GM19023 (cell line): ENCODE measurements around the gene ORAI1.
"Not testable (repeated sequence)": the region's sequence is repeated elsewhere in the genome, so short reads cannot be mapped to it uniquely, and the experiment has no call there.

Source experiments
- ATAC-seq: cut with Tn5 transposase; IDR thresholded peaks from one replicate; pipeline ENCODE4 v1.9.1; 2021; ENCODE audit warnings: mild to moderate bottlenecking, moderate library complexity; ENCODE audit not compliant: unreplicated experiment

The ORAI1 gene

DNA sequence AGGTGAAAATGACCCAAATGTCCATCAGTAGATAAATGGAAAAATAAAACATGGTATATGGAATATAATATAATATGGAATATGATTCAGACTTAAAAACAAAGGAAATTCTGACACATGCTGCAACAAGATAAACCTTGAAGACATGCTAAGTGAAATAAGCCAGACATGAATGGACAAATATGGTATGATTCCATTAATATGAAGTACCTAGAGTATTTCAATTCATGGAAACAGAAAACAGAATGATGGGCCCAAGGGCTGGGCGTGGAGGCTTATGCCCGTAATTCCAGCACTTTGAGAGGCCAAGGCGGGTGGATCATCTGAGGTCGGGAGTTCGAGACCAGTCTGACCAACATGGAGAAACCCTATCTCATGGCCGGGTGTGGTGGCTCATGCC is 22.7 kb upstream of the ORAI1 start:
- ATAC-seq: no peak

DNA sequence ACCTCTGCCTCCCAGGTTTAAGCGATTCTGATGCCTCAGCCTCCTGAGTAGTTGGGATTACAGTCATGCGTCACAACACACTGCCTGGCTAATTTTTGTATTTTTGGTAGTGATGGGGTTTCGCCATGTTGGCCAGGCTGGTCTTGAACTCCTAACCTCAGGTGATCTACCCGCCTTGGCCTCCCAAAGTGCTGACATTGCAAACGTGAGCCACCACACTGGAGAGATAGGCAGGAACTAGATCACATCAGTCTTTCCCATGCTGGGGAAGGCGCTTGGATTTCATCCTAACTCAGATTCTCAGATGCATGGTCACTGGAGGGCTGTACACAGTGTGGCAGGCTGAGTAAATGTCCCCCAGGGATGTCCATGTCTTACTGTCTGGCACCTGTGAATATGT is 18.0 kb upstream of the ORAI1 start:
- no peak for ATAC-seq

DNA sequence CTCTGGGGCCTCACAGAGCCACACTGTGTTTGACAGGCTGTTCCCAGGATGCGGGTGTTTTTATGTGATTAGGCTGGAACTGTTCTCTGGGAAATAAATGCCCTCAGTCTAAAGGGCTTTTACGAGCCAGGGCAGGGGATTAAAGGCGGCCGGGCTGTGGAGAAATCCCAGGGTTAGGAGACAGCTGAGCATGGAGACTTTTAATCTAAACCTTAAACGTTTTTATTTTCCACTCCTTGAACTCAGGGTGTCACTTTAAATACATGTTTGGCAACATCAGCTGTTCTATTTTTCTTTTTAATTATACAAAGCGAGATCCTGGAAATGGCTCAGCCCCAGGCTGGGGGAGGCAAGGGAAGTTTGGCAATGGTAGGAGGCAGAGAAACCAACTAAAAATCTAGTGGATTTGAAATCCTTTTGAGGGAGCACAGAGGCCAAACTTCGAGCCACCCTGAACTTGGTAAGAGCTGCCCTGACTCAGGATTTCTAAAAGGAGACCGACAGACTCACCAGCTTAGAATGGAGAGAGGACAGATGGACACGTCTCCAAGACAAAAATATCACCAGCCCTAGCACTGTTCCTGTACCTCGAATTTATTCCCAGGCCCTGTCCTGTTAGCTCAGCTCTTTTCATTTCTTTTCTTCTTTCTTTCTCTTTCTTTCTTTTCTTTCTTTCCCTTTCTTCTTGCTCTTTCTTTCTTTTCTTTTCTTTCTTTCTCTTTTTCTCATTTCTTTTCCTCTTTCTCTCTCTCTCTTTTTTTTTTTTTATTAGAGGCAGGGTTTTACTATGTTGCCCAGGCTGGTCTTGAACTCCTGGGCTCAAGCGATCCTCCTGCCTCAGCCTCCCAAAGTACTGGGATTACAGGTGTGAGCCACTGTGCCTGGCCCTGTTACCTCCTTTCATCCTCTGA is 15.8 kb upstream of the ORAI1 start:
- no peak for ATAC-seq

DNA sequence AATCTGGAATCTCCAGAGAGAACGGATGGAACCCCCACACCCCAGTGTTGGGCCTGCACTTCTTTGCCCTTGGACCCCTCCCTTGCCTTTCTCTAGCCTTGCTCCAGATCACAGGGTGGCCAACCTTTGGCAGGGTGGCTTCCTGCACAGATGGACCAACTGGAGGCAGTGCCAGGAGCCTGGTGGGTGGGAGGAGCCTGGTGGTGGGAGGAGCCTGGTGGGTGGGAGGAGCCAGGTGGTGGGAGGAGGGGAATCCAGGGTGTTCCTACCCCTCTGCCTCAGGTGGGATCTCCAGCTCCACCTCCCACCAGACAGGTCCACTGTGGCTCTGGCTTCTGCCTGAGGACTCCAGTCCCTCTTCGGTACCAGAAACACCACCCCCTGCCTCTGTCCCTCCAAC is 15.0 kb upstream of the ORAI1 start:
- ATAC-seq: no peak

DNA sequence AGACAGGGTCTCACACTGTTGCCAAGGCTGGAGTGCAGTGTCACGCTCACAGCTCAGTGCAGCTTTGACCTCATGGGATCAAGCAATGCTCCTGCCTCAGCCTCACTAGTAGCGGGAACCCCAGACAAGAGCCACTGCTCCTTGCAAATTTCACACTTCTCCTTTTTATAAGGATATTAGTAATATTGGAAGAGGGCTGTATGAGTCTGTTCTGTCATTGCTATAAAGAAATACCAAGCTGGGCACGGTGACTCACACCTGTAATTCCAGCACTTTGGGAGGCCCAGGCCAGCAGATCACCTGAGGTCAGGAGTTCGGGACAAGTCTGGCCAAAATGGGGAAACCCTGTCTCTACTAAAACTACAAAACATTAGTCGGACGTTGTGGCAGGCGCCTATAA is 12.9 kb upstream of the ORAI1 start:
- no peak for ATAC-seq

DNA sequence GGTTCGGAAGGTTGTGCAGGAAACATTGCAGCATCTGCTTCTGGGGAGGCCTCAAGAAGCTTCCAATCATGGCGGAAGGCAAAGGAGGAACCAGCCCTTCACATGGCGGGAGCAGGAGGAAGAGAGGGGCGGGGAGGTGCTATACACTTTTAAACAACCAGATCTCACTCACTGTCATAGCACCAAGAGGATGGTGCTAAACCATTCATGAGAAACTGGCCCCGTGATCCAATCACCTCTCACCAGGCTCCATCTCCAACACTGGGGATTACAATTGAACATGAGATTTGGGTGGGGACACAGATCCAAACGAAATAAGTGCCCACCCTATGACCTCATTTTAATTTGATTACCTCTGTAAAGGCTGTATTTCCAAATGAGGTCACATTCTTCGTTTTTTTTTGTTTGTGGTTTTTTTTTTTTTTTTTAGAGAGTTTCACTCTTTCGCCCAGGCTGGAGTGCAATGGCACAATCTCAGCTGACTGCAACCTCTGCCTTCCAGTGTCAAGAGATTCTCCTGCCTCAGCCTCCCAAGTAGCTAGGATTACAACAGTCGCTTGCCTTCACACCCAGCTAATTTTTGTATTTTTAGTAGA is 11.4 kb upstream of the ORAI1 start:
- ATAC-seq: no peak

DNA sequence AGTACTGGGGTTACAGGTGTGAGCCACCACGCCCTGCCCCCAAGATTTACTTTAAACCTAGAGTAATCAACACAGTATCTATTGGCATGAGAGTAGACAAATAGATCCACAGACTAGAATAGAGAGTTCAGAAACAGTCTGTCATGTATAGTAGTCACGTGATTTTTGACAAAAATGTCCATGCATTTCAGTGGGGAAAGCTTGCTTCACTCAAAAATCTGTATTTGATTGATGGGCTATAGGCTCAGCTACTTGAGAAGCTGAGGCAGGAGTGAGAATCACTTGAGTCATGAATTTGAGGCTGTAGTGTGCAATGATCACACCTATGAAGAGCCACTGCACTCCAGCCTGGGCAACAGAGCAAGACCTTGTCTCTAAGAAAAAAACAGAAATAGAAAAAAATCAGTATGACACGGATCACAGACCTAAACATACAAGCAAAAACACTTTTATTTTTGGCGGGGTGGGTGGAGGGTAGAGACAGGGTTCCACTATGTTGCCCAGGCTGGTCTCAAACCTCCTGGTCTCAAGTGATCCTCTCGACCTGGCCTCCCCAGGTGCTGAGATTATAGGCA is 7.6 kb upstream of the ORAI1 start:
- ATAC-seq: no peak

DNA sequence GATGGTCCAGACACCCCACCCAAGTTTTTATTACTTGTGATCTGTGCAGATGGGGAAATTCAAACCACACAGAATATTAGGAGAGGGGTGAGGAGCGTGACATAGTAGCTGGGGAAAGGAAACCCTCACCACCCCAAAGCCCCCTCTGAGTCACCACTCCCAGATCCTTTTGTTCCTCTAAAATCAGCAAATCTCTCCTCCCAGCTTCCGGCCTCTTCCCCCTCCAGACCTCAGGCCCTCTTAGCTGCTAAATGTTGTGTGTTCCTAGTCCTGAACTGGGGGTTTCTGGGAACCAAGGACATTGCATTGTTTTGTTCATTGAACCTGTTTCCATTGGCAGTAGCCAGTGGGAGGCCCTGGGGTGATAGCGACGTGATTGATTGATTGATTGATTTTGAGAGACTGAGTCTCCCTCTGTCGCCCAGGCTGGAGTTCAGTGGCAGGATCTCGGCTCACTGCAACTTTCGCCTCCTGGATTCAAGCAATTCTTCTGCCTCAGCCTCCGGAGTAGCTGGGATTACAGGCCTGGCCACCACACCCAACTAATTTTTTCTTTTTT is 5.9 kb upstream of the ORAI1 start:
- no peak for ATAC-seq

DNA sequence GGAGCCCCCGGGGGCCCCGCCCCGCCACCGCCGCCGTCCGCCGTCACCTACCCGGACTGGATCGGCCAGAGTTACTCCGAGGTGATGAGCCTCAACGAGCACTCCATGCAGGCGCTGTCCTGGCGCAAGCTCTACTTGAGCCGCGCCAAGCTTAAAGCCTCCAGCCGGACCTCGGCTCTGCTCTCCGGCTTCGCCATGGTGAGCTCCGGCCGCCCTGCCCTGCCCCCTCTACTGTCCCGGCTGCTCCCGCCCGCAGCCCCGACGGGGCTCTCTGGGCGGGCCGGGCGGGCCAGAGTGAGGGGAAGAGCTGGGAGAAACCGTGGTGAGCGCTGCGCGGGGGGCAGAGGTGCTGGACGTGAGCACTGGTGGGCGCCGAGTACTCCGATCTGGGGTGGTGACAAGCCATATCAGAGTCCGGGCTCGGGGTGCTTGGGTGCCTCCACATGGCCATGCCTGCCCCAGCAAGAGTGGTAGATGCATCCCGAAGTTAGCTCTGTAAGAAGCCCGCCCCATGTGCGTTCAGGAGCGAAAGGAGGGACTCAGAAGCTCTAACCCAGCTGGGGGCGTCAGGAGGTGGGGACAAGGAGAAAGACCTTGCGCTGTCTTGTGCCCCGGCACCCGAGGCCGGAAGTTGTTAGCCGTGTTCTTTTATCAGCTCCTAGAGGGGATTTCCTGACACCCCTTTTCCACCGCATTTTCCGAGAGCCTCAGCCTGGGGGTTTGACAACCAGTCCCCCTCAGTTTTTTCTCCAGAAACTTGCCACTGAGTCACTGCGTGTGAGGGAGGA is 717 bp downstream of the ORAI1 start:
- ATAC-seq: peak; percentile 41

DNA sequence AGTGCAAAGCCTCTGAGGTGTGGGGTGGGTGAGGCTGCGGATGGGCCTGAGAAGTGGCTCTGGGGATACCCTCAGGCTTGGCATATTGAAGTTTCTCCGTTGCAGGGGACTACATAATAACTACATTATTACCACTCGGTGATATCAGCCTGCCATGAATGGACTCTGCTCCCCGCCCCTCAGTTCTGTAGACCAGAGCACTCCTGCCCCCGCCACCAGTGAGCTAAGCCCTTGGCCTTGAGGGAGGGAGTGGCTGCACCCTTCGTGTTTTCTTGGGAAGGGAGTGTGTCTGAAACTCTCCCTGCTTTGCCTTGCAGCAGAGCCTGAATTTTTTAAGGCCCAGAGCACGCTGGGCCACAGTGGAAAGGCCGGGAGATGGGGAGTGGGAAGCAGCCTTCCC is 1.7 kb downstream of the ORAI1 start:
- ATAC-seq: no peak

DNA sequence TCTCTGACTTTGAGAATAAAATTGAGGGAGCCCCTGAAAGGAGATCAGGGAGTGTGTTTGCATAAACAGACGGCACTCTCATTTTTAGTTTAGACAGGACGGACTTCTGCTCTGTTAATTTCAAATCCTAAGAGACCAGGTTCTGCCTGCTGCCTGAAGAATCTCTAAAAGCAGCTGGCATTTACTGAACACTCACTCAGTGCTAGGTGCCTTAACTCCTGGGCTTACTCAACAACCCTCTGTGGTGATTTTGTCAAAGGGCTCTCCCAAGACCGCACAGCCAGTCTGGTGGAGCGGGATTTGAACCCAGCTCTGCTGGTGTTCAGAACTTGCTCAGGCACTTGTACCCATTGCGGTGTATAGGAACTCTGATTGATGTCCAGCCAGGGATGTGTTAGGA is 2.2 kb downstream of the ORAI1 start:
- ATAC-seq: no peak

DNA sequence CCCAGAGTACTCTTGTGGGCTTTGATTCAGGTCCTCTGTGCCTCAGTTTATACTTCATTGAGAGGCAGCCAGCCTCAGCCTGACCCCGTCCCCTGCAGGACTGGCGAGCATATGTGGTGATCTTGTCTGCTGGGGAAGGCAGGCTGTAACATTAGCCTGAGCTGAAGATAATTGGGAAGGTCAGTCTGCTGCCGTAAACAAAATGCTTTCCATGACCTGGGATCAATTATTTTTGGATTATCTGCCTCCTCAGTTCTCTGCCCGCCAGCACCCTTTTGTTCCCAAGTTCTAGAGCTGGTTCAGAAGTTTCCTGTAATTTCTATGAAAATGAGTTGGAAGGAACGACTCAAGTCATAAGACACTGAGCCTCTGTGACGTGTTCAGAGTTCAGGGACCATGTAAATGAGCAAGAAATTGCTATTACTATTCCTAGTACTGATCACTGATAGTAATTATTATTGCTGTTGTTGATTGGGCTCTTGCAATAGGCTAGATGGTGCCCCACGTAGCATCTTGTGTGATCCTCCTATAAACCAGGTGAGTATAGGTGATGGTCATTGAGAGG is 4.5 kb downstream of the ORAI1 start:
- no peak for ATAC-seq

DNA sequence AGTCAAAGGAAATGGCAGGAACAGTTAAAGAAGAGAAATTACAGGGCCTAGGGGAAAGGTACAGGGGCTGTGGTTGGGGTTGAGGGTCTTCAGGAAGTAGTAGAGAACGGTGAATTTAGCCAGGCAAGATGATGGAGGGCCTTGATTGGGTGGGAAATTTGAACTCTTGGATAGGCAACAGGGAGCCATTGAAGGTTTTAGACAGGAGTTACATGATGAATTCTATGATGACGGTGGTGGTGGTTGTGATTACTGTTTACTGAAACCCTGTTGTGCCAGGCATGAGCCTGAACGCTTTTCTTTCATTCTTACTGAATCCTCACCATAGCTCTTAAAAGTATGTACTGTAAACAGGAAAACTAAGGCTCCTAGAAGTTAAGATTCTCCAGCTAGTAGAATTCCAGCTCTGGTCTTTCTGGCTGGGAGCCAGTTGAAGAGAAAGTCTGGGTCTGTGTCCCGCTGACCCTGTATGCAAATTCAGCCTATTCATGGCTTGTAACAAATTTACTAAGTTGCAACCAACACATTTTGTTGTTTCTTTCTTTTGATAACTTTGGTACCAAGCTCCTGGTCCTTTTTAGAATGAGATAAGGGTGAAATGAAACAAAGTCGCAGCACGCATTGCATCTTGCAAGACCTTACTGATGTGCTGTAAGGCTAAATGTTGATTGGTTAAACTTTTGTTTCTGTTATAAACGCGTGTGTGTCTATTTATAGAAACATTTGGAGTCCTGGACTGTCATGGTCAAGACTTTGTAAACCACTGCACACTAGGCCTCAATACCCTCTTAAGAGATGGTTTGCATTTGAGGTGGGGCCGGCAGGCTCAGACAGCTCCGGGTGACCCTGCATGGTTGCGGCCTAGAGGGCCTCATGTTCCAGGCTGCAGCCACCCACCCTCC is 6.0 kb downstream of the ORAI1 start:
- ATAC-seq: no peak

DNA sequence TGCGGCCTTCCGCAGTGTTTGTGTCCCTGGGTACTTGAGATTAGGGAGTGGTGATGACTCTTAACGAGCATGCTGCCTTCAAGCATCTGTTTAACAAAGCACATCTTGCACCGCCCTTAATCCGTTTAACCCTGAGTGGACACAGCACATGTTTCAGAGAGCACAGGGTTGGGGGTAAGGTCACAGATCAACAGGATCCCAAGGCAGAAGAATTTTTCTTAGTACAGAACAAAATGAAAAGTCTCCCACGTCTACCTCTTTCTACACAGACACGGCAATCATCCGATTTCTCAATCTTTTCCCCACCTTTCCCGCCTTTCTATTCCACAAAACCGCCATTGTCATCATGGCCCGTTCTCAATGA is 7.5 kb downstream of the ORAI1 start:
- ATAC-seq: not testable (repeated sequence)

DNA sequence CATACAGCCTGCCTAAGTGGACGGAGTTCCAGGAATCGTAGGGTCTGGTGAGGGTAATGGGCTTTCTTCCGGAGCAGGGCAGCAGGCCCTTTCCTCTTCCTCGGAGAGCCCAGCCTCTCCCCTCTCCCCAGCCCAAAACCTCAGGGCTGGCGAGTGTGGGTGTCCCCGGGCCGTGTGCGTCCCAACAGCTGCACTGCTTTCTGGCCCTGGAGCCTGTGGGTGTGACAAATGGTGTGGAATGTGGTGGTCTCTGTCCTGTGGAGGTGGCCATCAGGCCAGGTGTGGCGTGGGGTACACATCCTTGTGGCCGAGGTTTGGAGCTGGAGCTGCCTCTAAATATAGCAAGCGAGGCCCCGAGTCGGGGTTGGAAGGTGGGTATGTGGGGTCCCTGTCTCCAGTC is 8.5 kb downstream of the ORAI1 start:
- ATAC-seq: no peak

DNA sequence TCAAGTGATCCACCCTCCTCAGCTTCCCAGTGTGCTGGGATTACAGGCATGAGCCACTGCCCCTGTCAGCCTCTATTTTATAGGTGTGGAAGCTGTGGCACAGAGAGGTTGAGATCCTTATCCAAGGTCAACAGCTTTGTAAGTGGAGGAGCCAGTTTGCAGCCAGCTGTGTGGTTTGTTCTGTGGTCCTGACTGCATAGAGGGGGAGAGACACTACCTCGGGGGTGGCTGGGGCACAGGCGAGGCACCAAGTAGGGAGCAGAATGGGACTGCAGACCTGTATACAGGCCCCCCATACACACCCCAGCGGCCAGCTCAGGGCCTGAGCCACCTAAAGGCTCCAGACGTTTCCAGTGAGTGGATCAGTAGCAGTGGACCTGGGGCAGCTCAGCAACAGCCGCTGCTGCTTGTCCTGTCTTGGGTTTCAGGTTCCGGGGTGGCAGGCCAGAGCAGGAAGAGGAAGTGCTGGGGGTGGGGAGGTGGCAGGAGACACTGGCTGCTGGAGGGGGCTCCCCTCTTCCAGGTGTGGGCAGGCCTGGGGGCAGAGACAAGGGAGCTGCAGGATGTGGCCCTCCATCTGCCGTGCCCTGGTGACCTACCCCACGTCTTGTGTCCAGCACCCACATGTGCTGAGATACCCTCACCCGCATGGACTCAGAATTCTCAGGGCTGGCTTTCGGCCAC is 11.0 kb downstream of the ORAI1 start:
- ATAC-seq: peak; percentile 50

DNA sequence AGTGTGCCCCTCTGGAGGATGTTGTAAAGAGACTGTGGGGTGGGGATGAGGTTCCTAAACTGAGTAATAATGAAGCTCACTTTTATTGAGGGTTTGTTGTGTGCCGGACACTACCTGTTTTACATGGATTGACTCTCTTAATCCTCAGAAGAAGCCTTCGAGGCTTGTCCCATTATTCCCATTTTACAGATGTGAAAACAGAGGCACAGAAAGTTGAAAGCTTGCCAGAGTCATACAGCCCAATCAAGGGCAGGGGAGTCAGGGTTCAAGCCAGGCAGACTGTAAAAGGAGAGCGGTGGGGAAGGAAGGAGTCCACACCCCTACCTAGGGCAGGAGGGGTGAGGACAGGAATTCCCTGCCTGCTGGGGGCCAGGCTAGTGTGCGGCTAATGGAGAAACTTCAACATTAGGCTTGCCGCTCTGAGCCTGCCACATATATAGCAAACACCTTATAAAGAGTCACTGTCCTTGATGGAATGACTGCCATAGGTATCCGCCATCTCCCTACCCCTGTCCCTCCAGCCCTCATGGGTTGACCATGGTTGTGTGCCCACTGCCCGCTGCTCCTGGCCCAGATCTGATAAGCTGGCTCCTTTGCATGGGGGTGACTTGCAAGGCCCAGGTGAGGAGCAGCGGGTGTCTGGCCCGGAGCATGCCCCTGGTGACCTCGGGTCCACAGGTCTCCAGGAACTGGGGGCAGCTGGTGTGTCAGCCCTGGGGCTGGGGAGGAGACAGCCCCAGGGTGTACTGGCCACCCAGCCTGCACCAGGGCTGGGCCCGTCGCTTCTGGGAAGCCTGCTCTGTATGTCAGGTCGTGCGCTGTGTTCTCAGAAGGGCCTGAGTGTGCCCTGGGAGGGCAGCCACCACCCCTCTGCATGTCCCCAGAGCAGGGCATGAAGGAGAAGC is 12.2 kb downstream of the ORAI1 start:
- no peak for ATAC-seq

DNA sequence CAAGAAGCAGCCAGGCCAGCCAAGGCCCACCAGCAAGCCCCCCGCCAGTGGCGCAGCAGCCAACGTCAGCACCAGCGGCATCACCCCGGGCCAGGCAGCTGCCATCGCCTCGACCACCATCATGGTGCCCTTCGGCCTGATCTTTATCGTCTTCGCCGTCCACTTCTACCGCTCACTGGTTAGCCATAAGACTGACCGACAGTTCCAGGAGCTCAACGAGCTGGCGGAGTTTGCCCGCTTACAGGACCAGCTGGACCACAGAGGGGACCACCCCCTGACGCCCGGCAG is 15.0 kb downstream of the ORAI1 start:
- ATAC-seq: no peak
